CD4-positive, alpha-beta T cell treated with Interleukin-12 subunit alpha and Interleukin-12 subunit beta, for 1 hour (primary cell): Measurements from ENCODE around the gene SYT2.
"Not testable (repeated sequence)": the region's sequence is repeated elsewhere in the genome, so short reads cannot be mapped to it uniquely, and the experiment has no call there.

Experiments
- DNase-seq: peaks from one replicate; pipeline ENCODE4 v3.0.0-alpha.2; 2020

SYT2 gene

GRCh38 chr1:202567738-202568137 is 142.5 kb downstream of the SYT2 start:
- no peak for DNase-seq

DNA sequence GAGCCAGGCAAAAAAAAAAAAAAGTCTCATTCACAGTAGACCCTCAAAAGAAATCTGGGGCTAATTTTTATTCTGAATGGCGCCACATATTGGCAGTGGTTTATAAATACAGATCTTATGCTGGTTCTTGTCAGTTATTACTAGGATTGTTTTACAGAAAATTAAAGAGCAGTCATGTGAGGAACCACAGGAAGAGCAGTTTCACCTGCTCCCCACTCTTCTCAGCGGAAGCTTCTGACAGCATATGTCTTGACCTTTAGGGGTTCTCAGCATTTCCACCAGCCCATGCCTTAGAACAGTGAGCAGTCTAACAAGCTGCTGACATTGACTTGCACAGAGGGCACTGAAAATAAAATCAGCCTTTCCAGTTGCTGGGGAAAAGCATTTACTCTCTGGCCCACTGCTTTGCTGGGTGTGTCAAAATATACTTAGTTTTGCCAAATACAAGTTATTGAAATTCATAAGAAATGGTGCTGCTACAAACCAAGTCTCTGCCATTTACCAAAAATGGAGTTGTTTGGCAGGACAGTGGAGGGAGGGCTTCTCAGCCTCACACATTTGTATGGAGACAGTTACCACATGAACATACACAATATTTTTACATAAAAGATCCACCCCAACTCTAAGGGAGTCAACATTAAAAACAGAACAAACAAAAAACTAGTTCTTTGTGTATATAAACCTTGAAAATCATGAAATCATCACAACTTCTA is 144.2 kb downstream of the SYT2 start:
- no peak for DNase-seq

- DNase-seq, result no peak
These were observed 145.2 kb downstream of the SYT2 start for GRCh38 chr1:202564958-202565495.

DNA sequence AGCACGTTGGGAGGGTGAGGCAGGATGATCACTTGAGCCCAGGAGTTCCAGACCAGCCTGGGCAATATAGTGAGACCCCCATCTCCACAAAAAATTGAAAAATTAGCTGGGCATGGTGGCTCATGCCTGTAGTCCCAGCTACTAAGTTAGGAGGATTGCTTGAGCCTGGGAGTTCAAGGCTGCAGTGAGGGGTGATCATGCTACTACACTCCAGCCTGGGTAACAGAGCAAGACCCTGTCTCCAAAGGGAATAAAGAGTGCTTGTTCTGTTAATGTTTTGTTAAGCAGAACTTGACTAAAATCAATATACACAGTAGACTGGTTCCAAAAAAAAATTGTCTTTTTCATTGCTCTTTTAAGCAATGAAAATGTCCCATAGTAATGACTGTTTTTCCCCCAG is 146.4 kb downstream of the SYT2 start:
- no peak for DNase-seq

DNA sequence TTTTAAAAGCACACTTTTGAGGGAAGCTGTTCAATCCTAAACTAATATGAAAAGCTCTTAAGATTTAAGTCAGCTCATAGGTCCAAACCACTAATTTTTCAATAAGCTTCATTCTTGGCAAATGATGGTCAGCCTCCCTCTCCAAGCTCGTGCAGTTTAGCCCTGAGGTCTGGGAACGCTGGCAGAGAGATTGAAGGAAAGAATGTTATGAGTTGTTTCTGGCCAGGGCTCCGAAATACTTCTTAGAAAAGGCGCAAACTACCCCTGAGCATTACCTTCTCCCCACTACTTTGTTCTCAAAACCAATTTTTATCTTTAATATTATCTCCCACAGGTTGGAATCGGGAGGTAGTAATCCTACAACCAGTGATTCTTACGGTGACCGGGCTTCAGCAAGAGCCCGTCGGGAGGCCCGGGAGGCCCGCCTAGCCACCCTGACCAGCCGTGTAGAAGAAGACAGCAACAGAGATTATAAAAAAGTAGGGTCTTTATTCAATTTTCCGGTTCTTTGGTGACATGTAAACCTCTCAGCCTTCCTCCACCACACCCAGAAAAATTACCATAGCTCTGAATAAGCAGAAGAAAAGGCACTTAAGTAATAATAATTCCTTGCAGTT is 147.7 kb downstream of the SYT2 start:
- DNase-seq, result no peak

- no peak for DNase-seq
These were observed 148.4 kb downstream of the SYT2 start for GRCh38 chr1:202561726-202562443.

DNA sequence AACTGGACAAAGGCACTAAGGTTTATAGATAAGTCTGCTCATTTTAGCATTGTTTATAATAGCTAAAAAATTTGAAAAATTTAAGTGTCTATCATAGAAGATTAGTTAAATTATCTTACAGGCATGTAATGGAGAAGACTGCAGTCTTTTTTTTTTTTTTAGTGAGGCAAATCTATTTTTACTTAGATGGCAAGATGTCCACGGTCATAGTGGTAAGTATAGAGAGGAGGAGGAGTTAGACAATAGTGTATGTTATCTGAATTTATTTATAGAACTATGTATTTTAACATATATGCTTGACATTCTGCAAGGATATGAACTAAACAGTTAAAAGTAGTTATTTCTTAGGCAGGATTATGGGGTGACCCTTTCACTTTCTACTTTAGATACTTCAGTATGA is 149.0 kb downstream of the SYT2 start:
- DNase-seq, result no peak

GRCh38 chr1:202557662-202558061 is 152.6 kb downstream of the SYT2 start:
- not testable (repeated sequence) for DNase-seq

GRCh38 chr1:202556037-202556436 is 154.2 kb downstream of the SYT2 start:
- not testable (repeated sequence) for DNase-seq

- DNase-seq, result not testable (repeated sequence)
These were observed 155.6 kb downstream of the SYT2 start for GRCh38 chr1:202554619-202555018.

GRCh38 chr1:202553560-202554038 is 156.7 kb downstream of the SYT2 start:
- DNase-seq, result no peak

GRCh38 chr1:202553078-202553477 is 157.2 kb downstream of the SYT2 start:
- not testable (repeated sequence) for DNase-seq

GRCh38 chr1:202552615-202553014 is 157.6 kb downstream of the SYT2 start:
- not testable (repeated sequence) for DNase-seq

GRCh38 chr1:202551683-202552082 is 158.6 kb downstream of the SYT2 start:
- no peak for DNase-seq

DNA sequence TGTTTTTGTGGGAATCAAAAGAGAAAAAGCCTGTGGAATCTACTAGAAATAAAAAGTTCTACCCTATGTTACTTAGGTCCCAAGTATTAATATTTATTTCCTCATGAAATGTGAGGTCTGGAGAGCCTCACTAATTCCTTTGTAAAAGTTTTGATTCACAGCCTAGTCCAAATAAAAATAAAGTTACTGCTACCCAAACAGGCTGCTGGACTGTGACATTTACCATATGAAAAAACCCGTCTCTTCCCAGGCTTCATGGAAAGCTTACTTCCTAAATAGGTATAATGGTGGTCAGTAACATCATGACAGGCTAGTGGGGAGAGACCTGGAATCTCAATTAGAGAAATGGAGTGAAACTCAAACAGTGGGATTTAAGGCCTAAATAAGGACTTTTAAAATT is 160.2 kb downstream of the SYT2 start:
- not testable (repeated sequence) for DNase-seq

GRCh38 chr1:202547215-202547614 is 163.0 kb downstream of the SYT2 start:
- no peak for DNase-seq

- not testable (repeated sequence) for DNase-seq
These were observed 163.5 kb downstream of the SYT2 start for GRCh38 chr1:202546796-202547195.

- not testable (repeated sequence) for DNase-seq
These were observed 163.9 kb downstream of the SYT2 start for GRCh38 chr1:202546377-202546776.

DNA sequence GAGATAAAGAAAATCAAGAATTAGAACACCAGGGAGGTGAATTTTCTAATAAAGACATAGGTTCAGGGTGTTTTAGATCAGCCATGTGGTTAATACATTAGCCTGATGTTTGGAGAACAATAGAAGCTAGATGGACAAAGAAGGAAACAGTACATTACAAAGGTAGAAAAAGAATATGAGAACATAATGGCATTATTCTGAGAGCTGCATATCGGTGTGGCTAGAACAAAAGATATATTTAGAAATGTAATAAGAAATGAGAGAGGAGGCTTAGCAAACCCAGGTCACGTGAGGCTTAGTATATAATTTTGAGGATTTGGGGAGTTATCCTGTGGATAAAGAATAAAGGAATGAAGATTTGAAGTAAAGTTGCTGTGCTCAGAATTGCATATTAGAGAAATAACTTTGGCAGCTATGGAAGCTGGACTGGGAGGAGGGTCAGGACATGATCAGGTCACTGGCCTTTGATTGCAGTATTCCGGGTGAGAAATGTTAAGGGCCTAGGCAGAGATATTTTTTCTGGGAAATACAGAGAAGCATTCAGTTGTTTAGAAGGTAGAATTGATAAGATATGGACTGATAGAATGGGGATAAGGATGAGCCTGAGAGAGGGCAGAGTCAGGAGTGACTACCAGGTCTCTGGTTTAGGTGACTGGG is 164.5 kb downstream of the SYT2 start:
- not testable (repeated sequence) for DNase-seq

- DNase-seq, result not testable (repeated sequence)
These were observed 165.3 kb downstream of the SYT2 start for GRCh38 chr1:202544766-202545449.

DNA sequence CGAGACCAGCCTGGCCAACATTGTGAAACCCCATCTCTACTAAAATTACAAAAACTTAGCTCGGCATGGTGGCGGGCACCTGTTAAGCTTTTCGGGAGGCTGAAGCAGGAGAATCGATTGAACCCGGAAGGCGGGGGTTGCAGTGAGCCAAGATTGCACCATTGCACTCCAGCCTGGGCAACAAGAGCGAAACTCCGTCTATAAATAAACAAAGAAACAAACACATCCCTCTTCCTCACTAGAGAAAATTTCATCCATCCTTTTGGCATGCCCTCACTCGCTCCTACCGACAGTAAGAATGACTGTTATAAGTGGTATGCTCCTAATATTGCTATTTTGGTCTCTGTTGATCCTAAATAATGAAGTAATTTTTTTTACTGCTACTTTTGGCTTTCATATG is 166.7 kb downstream of the SYT2 start:
- not testable (repeated sequence) for DNase-seq

DNA sequence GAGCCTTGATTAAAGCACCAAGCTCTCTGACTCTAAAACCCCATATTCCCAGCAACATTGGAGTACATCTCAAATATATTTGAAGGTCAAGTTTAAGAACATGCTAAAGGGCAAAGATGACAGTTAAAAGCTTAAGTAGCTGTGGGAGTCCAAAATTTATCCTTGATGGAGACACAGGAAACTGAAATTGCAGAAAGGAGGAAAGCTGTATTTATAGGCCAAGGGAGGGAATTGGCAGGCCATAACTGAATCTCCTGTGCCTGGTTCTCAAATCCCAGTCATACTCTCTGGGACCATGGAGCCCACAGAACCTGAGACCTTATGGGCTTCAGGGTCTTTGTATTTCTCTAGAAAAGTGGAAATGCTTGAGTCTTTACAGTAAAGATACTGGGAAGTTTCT is 167.8 kb downstream of the SYT2 start:
- not testable (repeated sequence) for DNase-seq
